ENCODE results near the gene EYS. TPM values are rescaled to one million over a fixed set of nuclear protein-coding genes. Genes with fewer than 3 reads are reported as not detected.
"Not testable (repeated sequence)": the region's sequence is repeated elsewhere in the genome, so short reads cannot be mapped to it uniquely, and the experiment has no call there.

EYS gene
- total RNA-seq, 2 experiments from 2014 or later = not detected

DNA sequence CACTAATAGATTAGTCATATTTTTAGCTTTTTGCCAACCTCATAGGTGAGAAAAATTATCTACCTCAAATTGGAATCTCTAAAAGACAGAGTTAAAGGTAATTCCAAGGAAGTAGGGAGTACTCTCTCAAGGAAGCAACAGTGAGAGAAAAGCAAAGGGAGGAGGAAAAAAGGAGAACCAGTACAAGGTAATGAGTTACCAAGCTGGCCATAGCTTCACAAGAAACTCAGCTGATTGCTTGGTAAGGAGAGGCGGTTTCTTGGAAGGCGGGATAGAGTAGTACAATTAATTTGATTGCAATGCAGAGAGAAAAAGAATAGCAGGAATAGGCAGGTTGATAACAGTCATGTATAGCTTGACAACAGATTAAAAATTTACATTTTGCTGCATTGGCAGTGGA, 1933.8 kb downstream of the EYS start:
- Mint-ChIP-seq H3K36me3 (no peaks in the 10 kb centered on the region), H3K9me3 (ENCODE audit: low read depth) (no peaks in the 10 kb centered on the region), H3K27ac (no peak overlapping the region), H3K27me3 (peaks cover 30% of the 10 kb centered on the region), H3K4me1 (no peaks in the 10 kb centered on the region), H3K4me3 (no peak overlapping the region)
- DNase-seq = no peak
- CTCF ChIA-PET = no interaction called here
- ATAC-seq = no peak

DNA sequence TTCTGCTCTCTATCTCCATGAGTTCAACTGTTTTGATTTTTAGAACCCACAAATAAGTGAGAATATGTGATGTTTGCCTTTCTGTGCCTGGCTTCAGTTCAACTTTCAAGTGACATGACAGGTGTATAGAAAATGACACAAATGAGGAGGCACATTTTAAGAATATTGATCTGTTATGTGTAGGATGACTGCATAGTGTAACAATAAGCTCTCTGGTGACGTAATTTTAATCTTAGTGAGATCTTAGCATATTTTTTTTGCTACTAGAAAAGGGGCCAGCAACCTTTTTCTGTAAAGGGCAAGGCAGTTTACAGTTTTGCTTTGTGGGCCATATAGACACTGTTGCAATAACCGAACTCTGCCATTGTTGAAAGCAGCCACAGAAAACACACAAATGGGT, 1941.2 kb downstream of the EYS start:
- Mint-ChIP-seq H3K4me3 (no peak overlapping the region), H3K9me3 (ENCODE audit: low read depth) (no peaks in the 10 kb centered on the region), H3K27ac (no peak overlapping the region), H3K36me3 (no peaks in the 10 kb centered on the region), H3K27me3 (peaks cover 25% of the 10 kb centered on the region), H3K4me1 (no peaks in the 10 kb centered on the region)
- CTCF ChIA-PET = interaction anchor here (7.3 kb wide), 1 partner anchor 167 kb away, joined by 67 read pairs; no protein-coding TSS in a partner anchor
- DNase-seq (no peak), ATAC-seq (no peak)

DNA sequence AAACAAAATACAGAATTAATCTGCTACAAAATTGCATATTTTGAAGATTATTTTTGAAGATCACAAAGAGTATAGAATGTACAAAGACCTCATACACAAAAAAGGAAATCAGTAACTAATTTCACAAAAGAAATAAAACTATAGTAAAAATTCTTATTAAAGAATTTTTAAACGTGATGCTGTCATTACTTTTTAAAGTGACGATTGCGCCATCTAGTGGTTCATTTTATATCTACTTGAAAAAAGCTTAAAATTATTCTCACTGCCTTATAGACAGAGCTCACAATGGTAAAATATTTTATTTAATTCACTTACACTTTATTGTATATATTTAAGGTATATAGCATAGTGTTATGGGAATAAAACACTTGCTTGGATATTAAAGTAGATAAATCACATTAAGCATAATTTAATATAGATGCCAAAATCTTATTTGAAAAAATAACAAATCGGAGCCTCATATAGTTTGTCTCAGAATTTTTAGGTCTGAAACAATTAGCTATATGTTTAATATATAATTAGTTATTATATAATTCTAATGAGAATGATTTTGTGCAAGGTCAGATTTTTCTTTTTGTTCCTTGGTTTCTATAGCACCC, 1942.6 kb downstream of the EYS start:
- no peak for DNase-seq
- Mint-ChIP-seq H3K4me1 (no peaks in the 10 kb centered on the region), H3K4me3 (no peak overlapping the region), H3K27ac (no peak overlapping the region), H3K9me3 (ENCODE audit: low read depth) (no peaks in the 10 kb centered on the region), H3K27me3 (peaks cover 25% of the 10 kb centered on the region), H3K36me3 (no peaks in the 10 kb centered on the region)
- CTCF ChIA-PET = interaction anchor here (0.6 to 7.3 kb wide), 13 partner anchors 12 to 422 kb away, joined by 3 to 67 read pairs (median 4); partner anchors contain the start of gene PHF3
- no peak for ATAC-seq

DNA sequence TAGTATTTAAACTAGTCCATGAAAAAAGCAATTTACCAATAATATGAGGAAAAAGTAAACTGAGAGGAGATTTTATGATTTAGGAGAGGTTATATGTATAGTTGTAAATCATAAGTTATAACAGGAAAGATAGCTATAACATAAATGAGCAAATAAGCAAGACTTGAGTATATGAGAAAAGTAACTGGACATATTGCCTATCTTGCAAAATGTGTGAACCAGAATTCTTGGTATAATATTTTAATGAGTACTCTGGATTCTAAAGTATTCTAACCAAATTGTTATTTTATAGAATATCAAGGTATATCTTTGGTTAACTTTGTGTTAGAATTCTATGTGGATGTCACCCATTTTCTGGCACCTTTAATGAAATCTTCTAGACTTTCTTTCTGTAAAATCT, 1946.8 kb downstream of the EYS start:
- Mint-ChIP-seq H3K36me3 (peaks cover 5% of the 10 kb centered on the region), H3K27ac (no peak overlapping the region), H3K9me3 (ENCODE audit: low read depth) (no peaks in the 10 kb centered on the region), H3K4me3 (no peak overlapping the region), H3K27me3 (peaks cover 3% of the 10 kb centered on the region), H3K4me1 (no peaks in the 10 kb centered on the region)
- CTCF ChIA-PET = interaction anchor here (1.5 to 7.3 kb wide), 2 partner anchors 161 to 168 kb away, joined by 3 to 67 read pairs; no protein-coding TSS in a partner anchor
- ATAC-seq (no peak), DNase-seq (no peak)

DNA sequence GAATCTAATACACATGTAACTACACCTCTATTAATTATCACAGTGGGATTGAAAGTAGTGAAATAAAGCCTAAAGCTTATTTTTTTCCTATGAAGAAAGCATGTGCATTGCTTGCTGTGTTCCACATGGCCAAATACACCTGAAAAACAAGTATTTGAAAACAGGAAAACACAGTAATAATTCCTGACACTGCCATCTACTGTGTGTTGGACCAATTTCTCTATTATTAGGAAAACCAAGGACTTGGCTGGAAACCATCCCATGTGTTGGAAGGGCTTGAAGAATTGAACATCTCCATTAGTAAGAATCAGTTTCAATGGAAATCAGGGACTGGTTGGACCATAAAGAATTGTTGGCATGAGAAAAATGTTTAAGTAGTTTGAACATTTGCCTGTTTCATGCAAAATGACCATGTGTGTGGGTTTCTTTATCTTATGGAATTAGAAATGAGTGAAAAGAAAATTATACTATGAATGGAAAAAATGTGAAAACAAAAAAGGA, 1947.4 kb downstream of the EYS start:
- H3K36me3 Mint-ChIP-seq = peaks cover 5% of the 10 kb centered on the region
- H3K9me3 Mint-ChIP-seq (ENCODE audit: low read depth) = no peaks in the 10 kb centered on the region
- CTCF ChIA-PET = interaction anchor here (1.5 to 7.3 kb wide), 2 partner anchors 160 to 167 kb away, joined by 3 to 67 read pairs; no protein-coding TSS in a partner anchor
- H3K27me3 Mint-ChIP-seq = peaks cover 3% of the 10 kb centered on the region
- no peak overlapping the region for H3K27ac Mint-ChIP-seq
- no peaks in the 10 kb centered on the region for H3K4me1 Mint-ChIP-seq
- DNase-seq (no peak), ATAC-seq (no peak)
- no peak overlapping the region for H3K4me3 Mint-ChIP-seq

DNA sequence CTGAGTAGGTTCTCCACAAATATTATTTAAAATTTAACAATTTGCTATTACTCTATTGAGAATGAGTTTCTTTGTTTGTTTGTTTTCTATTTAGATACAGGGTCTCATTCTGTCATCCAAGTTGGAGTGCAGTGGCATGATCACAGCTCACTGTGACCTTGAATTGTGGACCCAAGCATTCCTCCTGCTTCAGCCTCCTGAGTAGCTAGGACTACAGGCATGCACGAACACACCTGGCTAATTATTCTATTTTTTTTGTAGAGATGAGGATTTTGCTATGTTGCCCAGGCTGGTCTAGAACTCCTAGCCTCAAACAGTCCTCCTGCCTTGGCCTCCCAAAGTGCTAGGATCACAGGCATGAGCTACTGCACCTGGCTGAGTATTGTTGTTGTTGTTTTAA, 1949.2 kb downstream of the EYS start:
- ATAC-seq = no peak
- no peaks in the 10 kb centered on the region for H3K4me1 Mint-ChIP-seq
- CTCF ChIA-PET = interaction anchor here (1.2 kb wide), 1 partner anchor 159 kb away, joined by 3 read pairs; no protein-coding TSS in a partner anchor
- no peak overlapping the region for H3K27ac Mint-ChIP-seq
- no peak overlapping the region for H3K4me3 Mint-ChIP-seq
- no peak for DNase-seq
- peaks cover 3% of the 10 kb centered on the region for H3K27me3 Mint-ChIP-seq
- no peaks in the 10 kb centered on the region for H3K9me3 Mint-ChIP-seq (ENCODE audit: low read depth)
- H3K36me3 Mint-ChIP-seq = peaks cover 7% of the 10 kb centered on the region

DNA sequence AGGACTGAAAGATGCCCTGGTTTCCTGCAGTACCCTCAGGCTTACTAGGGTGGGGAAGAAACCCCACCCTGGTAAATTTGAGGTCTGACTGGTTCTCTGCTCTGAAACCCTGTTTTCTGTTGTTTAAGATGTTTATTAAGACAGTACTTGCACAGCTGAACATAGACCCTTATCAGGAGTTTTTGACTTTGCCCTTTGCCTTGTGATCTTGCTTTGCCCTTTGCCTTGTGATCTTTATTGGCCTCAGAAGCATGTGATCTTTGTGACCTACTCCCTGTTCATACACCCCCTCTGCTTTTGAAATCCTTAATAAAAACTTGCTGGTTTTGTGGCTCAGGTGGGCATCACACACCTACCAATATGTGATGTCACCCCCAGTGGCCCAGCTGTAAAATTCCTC, 1949.8 kb downstream of the EYS start:
- DNase-seq; H3K9me3 Mint-ChIP-seq (ENCODE audit: low read depth); H3K27me3 Mint-ChIP-seq; H3K27ac Mint-ChIP-seq; H3K4me1 Mint-ChIP-seq; ATAC-seq; H3K36me3 Mint-ChIP-seq; H3K4me3 Mint-ChIP-seq: not testable (repeated sequence)
- CTCF ChIA-PET = interaction anchor here (1.2 kb wide), 1 partner anchor 159 kb away, joined by 3 read pairs; no protein-coding TSS in a partner anchor

DNA sequence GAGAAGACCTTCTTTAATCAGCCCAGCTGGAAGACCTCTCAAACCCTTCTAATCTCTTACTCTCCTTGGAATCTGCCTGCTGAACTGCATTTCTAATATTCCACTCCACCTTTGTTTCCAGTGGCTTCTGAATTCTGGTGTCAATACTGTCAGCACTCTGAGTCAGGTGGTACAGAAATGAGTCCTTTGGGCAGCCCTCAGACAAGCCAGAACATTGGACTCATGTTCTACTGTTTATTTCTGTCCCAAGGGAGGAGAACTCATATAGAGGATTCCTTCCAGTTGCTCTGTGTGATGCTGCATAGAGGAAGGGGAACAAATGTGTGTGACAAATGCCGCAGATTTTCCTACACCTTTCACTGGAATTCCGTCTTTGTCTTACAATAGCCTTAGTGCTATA, 1956.6 kb downstream of the EYS start:
- no peak overlapping the region for H3K27ac Mint-ChIP-seq
- CTCF ChIA-PET = interaction anchor here (1.4 kb wide), 1 partner anchor 14 kb away, joined by 3 read pairs; no protein-coding TSS in a partner anchor
- no peak overlapping the region for H3K4me3 Mint-ChIP-seq
- ATAC-seq (no peak), DNase-seq (no peak)
- peaks cover 4% of the 10 kb centered on the region for H3K36me3 Mint-ChIP-seq
- no peaks in the 10 kb centered on the region for H3K4me1 Mint-ChIP-seq
- peaks cover 3% of the 10 kb centered on the region for H3K27me3 Mint-ChIP-seq
- no peaks in the 10 kb centered on the region for H3K9me3 Mint-ChIP-seq (ENCODE audit: low read depth)

DNA sequence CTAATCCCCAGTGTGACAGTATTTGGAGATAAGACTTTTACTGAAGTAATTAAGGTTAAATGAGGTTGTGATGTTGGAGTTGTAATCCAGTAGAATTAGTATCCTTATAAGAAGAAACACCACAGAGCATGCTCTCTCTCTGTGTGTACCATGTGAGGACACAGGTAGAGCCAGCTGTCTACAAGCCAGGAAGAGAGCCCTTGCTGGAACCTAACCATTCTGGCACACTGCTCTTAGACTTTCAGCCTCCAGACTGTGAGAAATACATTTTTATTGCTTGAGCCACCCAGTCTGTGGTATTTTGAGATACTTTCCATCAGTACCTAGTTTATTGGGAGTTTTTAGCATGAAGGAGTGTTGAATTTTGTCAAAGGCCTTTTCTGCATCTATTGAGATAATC, 1961.2 kb downstream of the EYS start:
- CTCF ChIA-PET = no interaction called here
- peaks cover 1% of the 10 kb centered on the region for H3K36me3 Mint-ChIP-seq
- ATAC-seq (no peak), DNase-seq (no peak)
- H3K4me1 Mint-ChIP-seq = peaks cover 5% of the 10 kb centered on the region
- peaks cover 3% of the 10 kb centered on the region for H3K27me3 Mint-ChIP-seq
- H3K9me3 Mint-ChIP-seq (ENCODE audit: low read depth) = no peaks in the 10 kb centered on the region
- H3K27ac Mint-ChIP-seq = no peak overlapping the region
- H3K4me3 Mint-ChIP-seq = no peak overlapping the region

DNA sequence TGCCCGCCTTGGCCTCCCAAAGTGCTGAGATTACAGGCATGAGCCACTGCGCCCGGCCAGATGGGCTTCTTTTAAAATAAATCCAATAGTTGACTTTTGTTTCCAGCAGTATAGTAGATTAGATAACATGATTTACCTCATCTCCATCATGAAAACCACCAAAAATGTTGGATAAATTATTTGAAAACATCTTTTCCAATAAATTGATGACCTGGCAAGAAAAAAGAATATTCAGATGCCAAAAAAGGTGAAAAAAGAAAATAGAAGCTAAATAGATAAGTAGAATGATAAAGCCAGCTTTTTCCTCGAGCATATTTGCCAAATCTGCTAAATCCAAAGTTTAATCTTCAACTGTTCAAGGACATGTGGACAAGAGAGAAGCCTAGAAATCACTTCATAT, 1962.2 kb downstream of the EYS start:
- CTCF ChIA-PET = no interaction called here
- Mint-ChIP-seq H3K4me3 (no peak overlapping the region), H3K36me3 (peaks cover 3% of the 10 kb centered on the region), H3K4me1 (peaks cover 5% of the 10 kb centered on the region), H3K9me3 (ENCODE audit: low read depth) (peaks cover 2% of the 10 kb centered on the region), H3K27ac (no peak overlapping the region), H3K27me3 (peaks cover 3% of the 10 kb centered on the region)
- ATAC-seq (no peak), DNase-seq (no peak)

DNA sequence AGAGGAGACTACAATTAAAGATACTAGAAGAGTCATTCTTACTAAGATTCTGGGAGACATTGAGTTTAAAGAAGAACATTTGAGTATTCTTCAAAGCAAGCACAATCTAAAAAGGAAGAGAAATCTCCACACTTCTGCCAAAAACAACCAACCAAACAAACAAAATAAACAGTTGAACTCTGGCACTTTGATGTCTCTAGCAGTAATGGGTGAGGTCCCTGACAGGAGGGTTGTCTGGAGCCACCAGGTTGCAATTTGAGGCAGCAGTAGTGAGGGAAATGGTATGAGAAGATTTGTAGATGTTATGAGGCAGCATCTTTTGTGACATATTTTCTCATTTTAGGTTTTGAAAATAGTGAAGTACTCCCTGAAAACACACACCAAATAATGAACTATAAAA, 1963.3 kb downstream of the EYS start:
- H3K9me3 Mint-ChIP-seq (ENCODE audit: low read depth) = peaks cover 2% of the 10 kb centered on the region
- CTCF ChIA-PET = no interaction called here
- peaks cover 2% of the 10 kb centered on the region for H3K36me3 Mint-ChIP-seq
- no peak overlapping the region for H3K4me3 Mint-ChIP-seq
- DNase-seq (no peak), ATAC-seq (no peak)
- H3K27ac Mint-ChIP-seq = no peak overlapping the region
- H3K27me3 Mint-ChIP-seq = peaks cover 3% of the 10 kb centered on the region
- peaks cover 5% of the 10 kb centered on the region for H3K4me1 Mint-ChIP-seq

DNA sequence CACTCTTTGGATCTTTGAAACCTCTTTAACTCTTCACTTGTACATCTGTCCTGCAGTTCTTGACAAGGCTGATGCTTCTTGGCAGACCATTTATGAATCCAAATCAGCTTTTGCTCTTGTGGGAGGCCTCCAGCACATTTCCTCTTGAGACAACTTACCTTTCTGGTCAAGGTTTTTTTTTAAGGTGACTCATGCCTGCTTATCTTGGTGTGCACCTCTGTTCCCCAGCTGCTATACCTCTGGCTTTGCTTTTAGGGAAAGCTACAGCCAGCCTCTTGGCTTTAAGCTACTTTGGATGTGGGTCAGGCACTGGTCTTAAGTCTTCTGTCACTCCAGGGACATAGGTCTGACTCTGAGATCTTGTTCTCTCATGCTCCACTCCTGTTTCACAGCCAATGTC, 1965.0 kb downstream of the EYS start:
- CTCF ChIA-PET = interaction anchor here (1.0 kb wide), 1 partner anchor 143 kb away, joined by 3 read pairs; no protein-coding TSS in a partner anchor
- no peak overlapping the region for H3K4me3 Mint-ChIP-seq
- no peaks in the 10 kb centered on the region for H3K27me3 Mint-ChIP-seq
- H3K9me3 Mint-ChIP-seq (ENCODE audit: low read depth) = peaks cover 2% of the 10 kb centered on the region
- no peak for ATAC-seq
- no peak for DNase-seq
- peaks cover 2% of the 10 kb centered on the region for H3K36me3 Mint-ChIP-seq
- H3K27ac Mint-ChIP-seq = no peak overlapping the region
- peaks cover 5% of the 10 kb centered on the region for H3K4me1 Mint-ChIP-seq

DNA sequence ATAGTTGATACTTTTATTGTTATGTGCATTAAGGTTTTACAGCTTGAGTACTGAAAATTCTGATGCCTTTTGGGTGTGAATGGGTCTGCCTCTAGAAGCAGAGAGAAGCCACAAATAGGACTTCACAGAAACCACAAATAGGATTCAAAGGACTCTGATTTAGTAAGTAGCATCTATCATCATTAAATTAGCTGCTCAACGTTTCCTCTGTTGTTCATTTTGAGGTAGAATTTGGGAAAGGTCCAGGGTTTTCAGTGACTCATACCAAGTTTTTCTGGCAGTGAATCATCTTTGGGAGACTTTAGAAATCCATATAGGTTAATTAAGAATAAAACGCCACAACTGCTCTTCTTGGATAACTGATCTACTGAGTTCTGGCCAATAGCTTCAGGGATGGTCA, 1966.3 kb downstream of the EYS start:
- ATAC-seq = no peak
- no peak overlapping the region for H3K4me3 Mint-ChIP-seq
- H3K27ac Mint-ChIP-seq = no peak overlapping the region
- peaks cover 5% of the 10 kb centered on the region for H3K4me1 Mint-ChIP-seq
- peaks cover 2% of the 10 kb centered on the region for H3K36me3 Mint-ChIP-seq
- no peaks in the 10 kb centered on the region for H3K27me3 Mint-ChIP-seq
- peaks cover 2% of the 10 kb centered on the region for H3K9me3 Mint-ChIP-seq (ENCODE audit: low read depth)
- CTCF ChIA-PET = no interaction called here
- DNase-seq = no peak

DNA sequence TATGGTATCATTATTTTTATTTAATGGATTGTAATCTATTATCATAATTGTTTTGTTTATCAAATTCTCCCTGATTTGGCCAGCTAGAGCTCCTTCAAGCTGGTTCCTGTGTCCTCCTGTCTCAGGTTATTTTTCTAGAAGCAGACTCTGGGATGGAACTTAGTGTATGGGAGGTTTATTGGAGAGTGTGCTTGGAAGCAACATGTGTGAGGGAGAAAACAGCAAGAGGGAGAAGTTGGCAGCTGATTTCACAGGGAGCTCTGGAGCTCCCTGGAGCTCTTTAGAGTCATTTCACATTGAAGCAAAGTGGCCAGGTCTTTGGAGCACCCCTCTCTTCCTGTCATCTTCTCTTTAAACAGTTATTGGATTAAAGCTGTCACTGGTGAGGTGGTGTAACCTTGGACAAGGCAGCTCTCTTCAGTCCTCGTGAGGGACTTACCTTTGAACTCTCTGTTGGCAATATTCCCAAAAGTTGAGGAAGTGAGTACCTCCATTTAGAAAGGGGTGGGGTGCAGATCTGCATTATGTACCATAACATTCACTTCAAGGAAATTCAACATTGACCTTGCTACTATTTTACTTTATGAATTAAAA, 1967.8 kb downstream of the EYS start:
- DNase-seq = no peak
- H3K36me3 Mint-ChIP-seq = peaks cover 3% of the 10 kb centered on the region
- H3K4me3 Mint-ChIP-seq = no peak overlapping the region
- peaks cover 5% of the 10 kb centered on the region for H3K4me1 Mint-ChIP-seq
- no peaks in the 10 kb centered on the region for H3K27me3 Mint-ChIP-seq
- H3K27ac Mint-ChIP-seq = no peak overlapping the region
- H3K9me3 Mint-ChIP-seq (ENCODE audit: low read depth) = peaks cover 2% of the 10 kb centered on the region
- CTCF ChIA-PET = no interaction called here
- ATAC-seq = no peak
